Measurements from ENCODE around the gene RCSD1. TPM values are rescaled to one million over a fixed set of nuclear protein-coding genes. Genes with fewer than 3 reads are reported as not detected.
A peak's percentile ranks its signal among the peaks of the same experiment; 100 is the strongest.

RCSD1 gene
- total RNA-seq, 2 experiments from 2014 or later = 42.3 to 44.6 TPM

DNA sequence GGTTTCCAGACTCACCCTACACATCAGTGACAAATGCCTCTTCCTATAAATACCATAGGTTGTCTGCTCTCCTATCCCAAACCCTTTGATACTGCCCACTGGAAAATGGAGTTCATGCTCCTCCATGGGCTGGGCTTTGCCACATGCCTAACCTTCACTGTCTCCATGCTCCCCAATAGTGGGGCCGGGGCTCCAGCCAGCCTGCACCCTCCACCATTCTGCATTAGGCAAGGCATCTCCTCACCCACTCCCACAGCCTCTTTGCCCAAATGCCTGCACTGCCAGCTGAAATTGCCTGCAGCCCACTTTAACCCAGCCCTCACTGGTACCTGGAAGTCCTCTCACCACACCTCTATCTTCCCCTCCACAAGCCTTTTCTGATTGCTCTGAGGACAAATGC lies 73.5 kb downstream of the RCSD1 start:
- no peaks in the 10 kb centered on the region for H3K9me3 Mint-ChIP-seq
- Histone ChIP-seq H3K27me3 (ENCODE audit: control insufficient read depth in 1 of 2, insufficient read depth in 2 of 2, low read length in 2 of 2) (no peaks in the 10 kb centered on the region), H3K9me3 (ENCODE audit: control insufficient read depth in 1 of 2, insufficient read depth in 1 of 2, low read length in 2 of 2) (no peaks in the 10 kb centered on the region), H3K36me3 (ENCODE audit: insufficient read depth, low read length) (peaks cover 82% of the 10 kb centered on the region), H3K4me1 (ENCODE audit: insufficient read depth, low read length) (no peaks in the 10 kb centered on the region), H3K27ac (ENCODE audit: low read depth in 1 of 2, low read length in 2 of 2) (peak overlapping the region in 1 of 2 donors; percentile 13), H3K4me3 (ENCODE audit: low read length) (no peak overlapping the region)
- CTCF ChIA-PET = interaction anchor here (0.7 to 1.3 kb wide), 2 partner anchors 12 to 16 kb away, joined by 3 read pairs; no protein-coding TSS in a partner anchor
- POLR2A ChIA-PET = interaction anchor here (2.1 kb wide), 1 partner anchor 11 kb away, joined by 6 read pairs; no protein-coding TSS in a partner anchor
- TF ChIP-seq, protein P1, sequence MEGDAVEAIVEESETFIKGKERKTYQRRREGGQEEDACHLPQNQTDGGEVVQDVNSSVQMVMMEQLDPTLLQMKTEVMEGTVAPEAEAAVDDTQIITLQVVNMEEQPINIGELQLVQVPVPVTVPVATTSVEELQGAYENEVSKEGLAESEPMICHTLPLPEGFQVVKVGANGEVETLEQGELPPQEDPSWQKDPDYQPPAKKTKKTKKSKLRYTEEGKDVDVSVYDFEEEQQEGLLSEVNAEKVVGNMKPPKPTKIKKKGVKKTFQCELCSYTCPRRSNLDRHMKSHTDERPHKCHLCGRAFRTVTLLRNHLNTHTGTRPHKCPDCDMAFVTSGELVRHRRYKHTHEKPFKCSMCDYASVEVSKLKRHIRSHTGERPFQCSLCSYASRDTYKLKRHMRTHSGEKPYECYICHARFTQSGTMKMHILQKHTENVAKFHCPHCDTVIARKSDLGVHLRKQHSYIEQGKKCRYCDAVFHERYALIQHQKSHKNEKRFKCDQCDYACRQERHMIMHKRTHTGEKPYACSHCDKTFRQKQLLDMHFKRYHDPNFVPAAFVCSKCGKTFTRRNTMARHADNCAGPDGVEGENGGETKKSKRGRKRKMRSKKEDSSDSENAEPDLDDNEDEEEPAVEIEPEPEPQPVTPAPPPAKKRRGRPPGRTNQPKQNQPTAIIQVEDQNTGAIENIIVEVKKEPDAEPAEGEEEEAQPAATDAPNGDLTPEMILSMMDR (IDR thresholded peaks at IDR 0.05) = no peak
- ATAC-seq (ENCODE audit: poor library complexity) (no peak), DNase-seq (no peak)
- peaks cover 79% of the 10 kb centered on the region for H3K36me3 Mint-ChIP-seq (ENCODE audit: low read depth)
- intact Hi-C loops (cut with DNase I, micrococcal nuclease) = no loop called here
- peak overlapping the region; percentile 34 for H3K27ac Mint-ChIP-seq
- no peaks in the 10 kb centered on the region for H3K27me3 Mint-ChIP-seq
- H3K4me3 Mint-ChIP-seq = no peak overlapping the region
- H3K4me1 Mint-ChIP-seq (ENCODE audit: low read depth) = peaks cover 2% of the 10 kb centered on the region

DNA sequence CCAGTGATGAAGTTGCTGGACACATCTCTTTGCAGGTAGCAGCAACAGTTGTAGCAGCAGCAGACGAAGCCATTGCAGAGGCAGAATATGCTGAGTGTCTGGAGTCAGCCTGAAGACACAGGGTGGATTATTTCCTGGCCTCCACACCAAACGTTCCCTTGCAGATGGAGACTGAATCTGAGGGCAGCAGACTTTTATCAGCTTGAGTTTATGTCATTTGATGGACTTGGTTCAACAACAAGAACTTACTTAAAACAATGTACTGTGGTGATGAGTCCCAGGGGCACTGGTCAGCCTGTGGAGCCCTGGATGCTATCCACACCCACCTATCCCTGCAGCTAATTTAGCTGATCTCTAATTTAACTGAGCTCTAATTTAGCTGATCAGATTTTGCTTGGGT lies 74.7 kb downstream of the RCSD1 start:
- DNase-seq = no peak
- Histone ChIP-seq H3K27ac (ENCODE audit: low read depth in 1 of 2, low read length in 2 of 2) (no peak overlapping the region), H3K4me3 (ENCODE audit: low read length) (no peak overlapping the region), H3K4me1 (ENCODE audit: insufficient read depth, low read length) (peaks cover 8% of the 10 kb centered on the region), H3K36me3 (ENCODE audit: insufficient read depth, low read length) (peaks cover 72% of the 10 kb centered on the region), H3K9me3 (ENCODE audit: control insufficient read depth in 1 of 2, insufficient read depth in 1 of 2, low read length in 2 of 2) (no peaks in the 10 kb centered on the region), H3K27me3 (ENCODE audit: control insufficient read depth in 1 of 2, insufficient read depth in 2 of 2, low read length in 2 of 2) (no peaks in the 10 kb centered on the region)
- ATAC-seq (ENCODE audit: poor library complexity) = no peak
- TF ChIP-seq, protein P1 (IDR thresholded peaks at IDR 0.05) = no peak
- Mint-ChIP-seq H3K36me3 (ENCODE audit: low read depth) (peaks cover 69% of the 10 kb centered on the region), H3K27me3 (no peaks in the 10 kb centered on the region), H3K4me3 (no peak overlapping the region), H3K27ac (peak overlapping the region; percentile 34), H3K9me3 (no peaks in the 10 kb centered on the region), H3K4me1 (ENCODE audit: low read depth) (peaks cover 10% of the 10 kb centered on the region)
- CTCF ChIA-PET = interaction anchor here (1.3 kb wide), 1 partner anchor 11 kb away, joined by 3 read pairs; no protein-coding TSS in a partner anchor
- POLR2A ChIA-PET = no interaction called here
- intact Hi-C loops (cut with DNase I, micrococcal nuclease) = no loop called here

DNA sequence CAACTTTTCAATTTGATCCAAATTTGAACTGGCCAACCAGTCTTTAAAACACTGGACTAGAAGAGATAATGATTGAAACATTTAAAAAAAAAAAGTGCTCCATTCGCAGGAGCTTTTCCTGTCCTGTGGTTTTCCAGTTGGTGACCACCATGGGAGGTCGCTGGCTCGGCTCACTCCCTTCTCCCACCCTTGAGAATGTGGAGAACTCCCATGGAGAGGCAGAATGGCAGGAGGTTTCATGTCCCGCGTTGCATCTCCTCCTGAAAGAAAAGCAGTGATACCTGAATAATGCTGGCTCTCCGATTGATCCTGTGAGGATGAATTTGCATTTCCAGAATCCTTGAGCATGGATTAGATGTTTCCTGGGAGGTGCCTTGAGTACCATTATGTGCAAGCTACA lies 75.2 kb downstream of the RCSD1 start:
- Mint-ChIP-seq H3K4me3 (no peak overlapping the region), H3K4me1 (ENCODE audit: low read depth) (peaks cover 10% of the 10 kb centered on the region), H3K36me3 (ENCODE audit: low read depth) (peaks cover 64% of the 10 kb centered on the region), H3K27ac (peak overlapping the region; percentile 48), H3K27me3 (no peaks in the 10 kb centered on the region), H3K9me3 (no peaks in the 10 kb centered on the region)
- intact Hi-C loops (cut with DNase I, micrococcal nuclease) = no loop called here
- H3K27ac ChIP-seq (ENCODE audit: low read depth in 1 of 2, low read length in 2 of 2) = no peak overlapping the region
- ChIA-PET POLR2A (no interaction called here), CTCF (no interaction called here)
- TF ChIP-seq, protein P1 (IDR thresholded peaks at IDR 0.05) = no peak
- DNase-seq (no peak), ATAC-seq (ENCODE audit: poor library complexity) (no peak)
- no peak overlapping the region for H3K4me3 ChIP-seq (ENCODE audit: low read length)
- H3K36me3 ChIP-seq (ENCODE audit: insufficient read depth, low read length) = peaks cover 67% of the 10 kb centered on the region
- no peaks in the 10 kb centered on the region for H3K27me3 ChIP-seq (ENCODE audit: control insufficient read depth in 1 of 2, insufficient read depth in 2 of 2, low read length in 2 of 2)
- H3K9me3 ChIP-seq (ENCODE audit: control insufficient read depth in 1 of 2, insufficient read depth in 1 of 2, low read length in 2 of 2) = no peaks in the 10 kb centered on the region
- peaks cover 8% of the 10 kb centered on the region for H3K4me1 ChIP-seq (ENCODE audit: insufficient read depth, low read length)

Measured in CD4-positive, alpha-beta T cell (primary cell).